ENCODE data around the gene WNK2. TPM values are rescaled to one million over a fixed set of nuclear protein-coding genes. Genes with fewer than 3 reads are reported as not detected.

The WNK2 gene
- total and polyA plus RNA-seq, 2 donors, result 4.8 to 9.3 TPM

DNA sequence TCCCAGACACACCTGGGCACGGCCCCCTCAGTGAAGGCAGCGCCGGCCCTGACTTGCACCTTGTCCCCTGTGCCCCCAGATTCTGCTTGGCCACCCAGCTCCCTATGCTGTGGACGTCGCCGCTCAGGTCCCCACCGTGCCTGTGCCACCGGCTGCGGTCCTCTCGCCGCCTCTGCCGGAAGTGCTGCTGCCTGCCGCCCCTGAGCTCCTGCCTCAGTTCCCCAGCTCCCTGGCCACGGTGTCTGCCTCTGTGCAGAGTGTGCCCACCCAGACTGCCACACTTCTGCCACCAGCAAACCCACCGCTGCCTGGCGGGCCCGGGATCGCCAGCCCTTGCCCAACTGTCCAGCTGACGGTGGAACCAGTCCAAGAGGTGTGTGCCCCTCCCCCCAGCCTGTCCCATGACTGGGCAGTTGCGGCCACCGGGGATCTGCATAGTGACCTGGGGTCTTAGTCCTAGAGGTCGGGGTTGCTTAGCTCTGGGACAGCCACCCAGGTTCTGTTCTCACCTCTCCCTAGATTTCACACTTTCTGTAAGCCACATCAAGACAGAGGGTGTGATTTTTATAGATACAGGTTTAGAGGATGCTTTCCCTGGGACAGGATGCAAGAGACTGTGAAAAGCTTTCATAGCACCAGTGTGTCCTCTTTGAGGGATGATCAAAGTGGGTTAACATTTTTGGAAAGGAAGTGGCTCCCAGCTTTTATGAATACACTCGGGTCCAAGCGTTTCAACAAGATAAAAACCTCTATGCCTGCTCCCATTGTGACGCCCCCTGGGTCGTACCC is 78.0 kb downstream of the WNK2 start:
- no peak for DNase-seq (ENCODE audit: extremely low spot score)
- Histone ChIP-seq H3K4me3 (ENCODE audit: low read depth, low read length) (no peak overlapping the region), H3K4me1 (ENCODE audit: insufficient read depth) (no peaks in the 10 kb centered on the region), H3K36me3 (ENCODE audit: insufficient read depth) (no peaks in the 10 kb centered on the region), H3K27ac (ENCODE audit: low read depth) (no peak overlapping the region)
- WGBS, result 87% methylated on average over 26 of the region's 26 CpGs

DNA sequence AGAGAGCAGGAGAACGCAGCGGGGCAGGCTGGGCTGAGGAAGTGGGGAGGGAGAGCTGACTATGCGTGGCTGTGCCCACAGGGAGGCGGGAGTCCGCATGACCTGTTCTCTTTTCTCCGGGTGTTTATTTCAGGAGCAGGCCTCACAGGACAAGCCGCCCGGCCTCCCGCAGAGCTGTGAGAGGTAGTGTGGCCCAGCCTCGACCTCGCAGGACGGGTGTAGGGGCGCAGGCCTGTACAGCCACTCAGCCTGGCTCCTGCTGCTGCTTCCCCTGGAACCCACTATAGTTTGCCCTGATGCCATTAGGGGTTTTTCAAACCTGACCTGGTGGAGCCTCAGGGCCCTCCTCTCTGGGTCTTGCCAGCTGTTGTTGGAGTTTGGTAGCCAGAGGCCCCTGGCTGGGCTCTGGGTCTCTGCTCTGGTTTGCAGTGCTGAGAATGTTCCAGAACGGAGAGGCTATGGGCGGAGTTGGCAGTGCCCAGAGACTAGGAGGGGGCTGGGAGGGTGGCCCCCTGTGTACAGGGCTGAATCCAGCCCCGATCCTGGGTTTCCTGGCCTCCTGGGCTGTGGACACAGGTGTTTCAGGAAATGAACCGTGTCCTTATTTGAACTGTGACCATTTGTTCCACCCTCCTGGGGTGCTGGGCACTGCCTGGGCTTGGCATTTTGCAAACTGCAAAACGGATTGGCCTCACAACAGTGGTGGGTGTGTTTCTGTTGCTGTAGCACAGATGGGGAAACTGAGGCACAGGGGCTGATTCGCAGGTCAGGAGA is 78.8 kb downstream of the WNK2 start:
- no peak for DNase-seq (ENCODE audit: extremely low spot score)
- Histone ChIP-seq H3K4me1 (ENCODE audit: insufficient read depth) (no peaks in the 10 kb centered on the region), H3K36me3 (ENCODE audit: insufficient read depth) (no peaks in the 10 kb centered on the region), H3K27ac (ENCODE audit: low read depth) (no peak overlapping the region), H3K4me3 (ENCODE audit: low read depth, low read length) (no peak overlapping the region)
- 81% methylated on average over 19 of the region's 19 CpGs for WGBS

DNA sequence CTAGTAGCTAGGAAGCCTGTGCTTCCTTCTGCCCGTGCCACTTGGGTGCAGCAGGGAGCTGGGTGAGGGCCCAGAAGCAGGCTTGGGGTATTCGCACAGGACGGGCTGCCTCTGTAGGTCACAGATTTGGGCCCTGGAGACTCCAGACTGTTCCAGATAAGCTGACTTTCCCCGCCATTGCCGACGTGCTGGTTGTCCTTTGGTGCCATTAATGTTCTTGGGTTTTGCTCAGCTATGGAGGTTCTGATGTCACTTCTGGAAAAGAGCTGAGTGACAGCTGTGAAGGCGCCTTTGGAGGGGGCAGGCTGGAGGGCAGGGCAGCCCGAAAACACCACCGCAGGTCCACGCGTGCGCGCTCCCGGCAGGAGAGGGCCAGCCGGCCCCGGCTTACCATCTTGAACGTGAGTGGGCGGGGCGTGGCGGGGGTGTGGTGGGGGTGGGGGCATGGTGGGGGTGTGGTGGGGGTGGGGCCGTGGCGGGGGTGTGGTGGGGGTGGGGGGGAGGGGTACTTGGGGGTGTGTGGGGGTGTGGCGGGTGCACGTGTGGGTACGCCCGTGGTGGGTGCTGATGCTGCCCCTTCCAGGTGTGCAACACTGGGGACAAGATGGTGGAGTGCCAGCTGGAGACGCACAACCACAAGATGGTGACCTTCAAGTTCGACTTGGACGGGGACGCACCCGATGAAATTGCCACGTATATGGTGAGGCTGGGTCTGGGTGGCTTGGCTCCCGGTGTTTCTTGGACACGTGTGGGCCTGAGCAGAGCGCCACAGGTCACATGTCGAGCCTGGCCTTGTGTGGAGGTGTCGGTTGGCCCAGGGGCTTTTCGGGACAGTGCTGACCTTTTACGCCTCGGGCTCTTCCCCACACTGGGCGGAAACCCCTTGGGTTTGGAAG is 79.6 kb downstream of the WNK2 start:
- no peaks in the 10 kb centered on the region for H3K36me3 ChIP-seq (ENCODE audit: insufficient read depth)
- DNase-seq (ENCODE audit: extremely low spot score), result no peak

DNA sequence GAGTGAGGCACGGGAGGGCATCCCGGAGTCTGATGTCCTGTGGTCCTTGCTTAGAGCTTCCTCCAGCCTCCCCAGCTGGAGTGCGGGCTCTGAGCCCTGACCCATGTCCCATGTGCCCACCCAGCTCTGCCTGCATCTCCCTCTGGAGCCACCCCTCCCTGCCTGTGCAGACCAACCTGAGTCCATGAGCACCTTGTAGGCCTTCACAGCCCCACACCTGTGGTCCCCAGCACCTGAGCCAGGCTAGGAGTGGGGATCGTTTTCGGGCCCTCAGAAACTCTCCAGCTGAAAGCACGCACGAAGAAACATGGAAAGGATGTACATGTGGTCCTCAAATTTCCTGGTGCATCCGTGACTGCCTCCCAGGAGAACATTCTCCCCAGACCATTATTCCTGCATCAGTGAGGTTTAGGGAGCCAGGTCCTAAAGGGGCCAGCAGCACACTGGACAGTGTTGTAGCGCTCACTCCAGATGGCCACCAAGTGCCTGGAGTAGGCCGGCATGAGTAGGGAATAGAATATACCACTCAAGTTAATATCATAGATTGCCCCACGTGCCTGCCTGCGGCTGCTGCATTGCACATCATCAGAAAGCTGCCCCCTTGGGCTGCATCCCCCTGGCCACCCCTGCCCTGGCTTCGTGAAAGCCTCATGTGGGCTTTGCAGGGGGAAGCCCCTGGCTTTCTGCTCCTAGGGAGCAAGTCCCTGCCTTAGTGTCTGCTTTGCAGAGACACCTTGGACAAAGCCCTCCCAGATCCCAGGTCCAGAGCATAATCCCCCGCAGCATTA is 80.6 kb downstream of the WNK2 start:
- no peaks in the 10 kb centered on the region for H3K4me1 ChIP-seq (ENCODE audit: insufficient read depth)
- no peaks in the 10 kb centered on the region for H3K36me3 ChIP-seq (ENCODE audit: insufficient read depth)
- no peak for DNase-seq (ENCODE audit: extremely low spot score)
- no peak overlapping the region for H3K4me3 ChIP-seq (ENCODE audit: low read depth, low read length)
- no peak overlapping the region for H3K27ac ChIP-seq (ENCODE audit: low read depth)
- WGBS, result 91% methylated on average over 14 of the region's 14 CpGs

More for the DNA sequence above, 79.6 kb downstream of the WNK2 start:
- 91% methylated on average over 40 of the region's 41 CpGs for WGBS
- no peak overlapping the region for H3K4me3 ChIP-seq (ENCODE audit: low read depth, low read length)
- H3K27ac ChIP-seq (ENCODE audit: low read depth), result no peak overlapping the region
- no peaks in the 10 kb centered on the region for H3K4me1 ChIP-seq (ENCODE audit: insufficient read depth)

DNA sequence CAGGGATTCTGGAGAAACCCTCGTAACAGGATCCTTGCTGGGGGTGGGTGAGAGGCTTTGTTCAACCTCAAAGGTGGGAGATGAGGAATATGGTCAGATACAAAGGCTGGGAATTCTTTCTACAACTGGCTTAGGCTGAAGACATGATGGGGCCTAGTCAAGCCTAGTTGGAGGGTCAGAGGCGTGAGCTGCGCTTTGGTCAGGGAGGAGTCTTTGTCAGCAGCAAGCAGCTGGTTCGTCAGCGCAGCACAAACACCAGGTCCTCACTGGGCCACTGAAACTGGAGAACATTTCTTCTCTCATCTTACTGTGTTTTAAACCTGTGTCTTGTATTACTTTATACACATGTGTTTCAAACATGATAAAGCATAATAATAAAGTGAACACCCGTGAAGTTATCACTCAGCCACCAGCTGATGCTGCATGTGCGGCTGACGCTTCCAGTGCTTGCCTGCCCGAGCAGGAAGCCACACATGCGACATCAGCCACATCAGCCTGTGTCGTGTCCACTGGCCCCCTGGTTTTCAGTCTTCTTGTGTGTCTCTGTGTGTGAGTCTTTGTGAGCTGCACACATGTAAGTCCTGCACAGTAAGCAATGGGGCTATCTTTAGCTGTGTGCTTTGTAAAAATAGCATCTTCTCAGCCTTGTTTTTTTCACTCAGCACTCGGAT is 81.5 kb downstream of the WNK2 start:
- WGBS, result 85% methylated on average over 12 of the region's 12 CpGs
- no peaks in the 10 kb centered on the region for H3K4me1 ChIP-seq (ENCODE audit: insufficient read depth)
- no peaks in the 10 kb centered on the region for H3K36me3 ChIP-seq (ENCODE audit: insufficient read depth)
- no peak overlapping the region for H3K4me3 ChIP-seq (ENCODE audit: low read depth, low read length)
- H3K27ac ChIP-seq (ENCODE audit: low read depth), result no peak overlapping the region
- DNase-seq (ENCODE audit: extremely low spot score), result no peak

DNA sequence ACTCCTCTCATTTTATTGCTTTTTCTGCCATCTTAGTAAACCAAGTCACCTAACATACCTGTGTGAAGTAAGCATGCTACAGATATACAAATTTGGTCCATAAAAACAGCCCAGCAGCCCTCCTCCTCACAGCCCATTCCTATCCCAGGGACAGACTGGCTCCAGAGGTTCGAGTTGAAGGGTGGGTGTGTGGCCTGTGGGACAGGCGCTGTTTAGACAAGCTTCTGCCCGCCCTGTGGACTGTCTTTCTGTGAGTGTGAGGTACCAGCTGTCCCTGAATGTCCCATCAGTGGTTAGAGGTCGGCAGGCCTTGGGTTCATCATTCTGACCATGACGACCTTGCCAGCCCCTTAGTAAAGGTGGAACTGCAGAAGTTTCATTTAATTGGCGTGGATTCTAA is 82.0 kb downstream of the WNK2 start:
- no peak for DNase-seq (ENCODE audit: extremely low spot score)
- Histone ChIP-seq H3K27ac (ENCODE audit: low read depth) (no peak overlapping the region), H3K36me3 (ENCODE audit: insufficient read depth) (no peaks in the 10 kb centered on the region), H3K4me1 (ENCODE audit: insufficient read depth) (no peaks in the 10 kb centered on the region), H3K4me3 (ENCODE audit: low read depth, low read length) (no peak overlapping the region)
- WGBS, result 85% methylated on average over 6 of the region's 6 CpGs

DNA sequence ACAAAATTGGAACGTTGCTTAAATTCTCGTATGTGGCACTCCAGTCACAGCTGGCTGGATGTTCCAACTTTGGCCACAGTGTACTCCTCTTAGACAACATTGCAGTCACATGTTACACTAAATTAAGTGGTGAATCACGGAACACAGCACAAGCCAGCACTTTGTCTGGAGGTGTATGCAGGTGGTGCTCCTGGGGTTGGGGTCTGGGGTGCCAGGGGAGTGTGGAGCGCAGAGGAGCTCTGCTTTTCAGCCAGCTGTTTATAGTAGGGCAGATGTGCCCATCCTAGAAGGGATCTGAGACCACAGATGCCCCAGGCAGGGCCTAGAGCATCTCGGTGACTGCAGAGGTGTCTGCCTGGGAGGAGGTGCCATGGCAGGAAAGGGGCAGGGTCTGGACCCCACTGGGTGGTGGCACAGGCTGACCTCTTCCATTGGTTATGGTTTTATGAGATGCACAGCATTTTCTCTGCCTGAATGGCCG is 82.6 kb downstream of the WNK2 start:
- DNase-seq (ENCODE audit: extremely low spot score), result no peak
- WGBS, result 88% methylated on average over 6 of the region's 6 CpGs
- H3K4me3 ChIP-seq (ENCODE audit: low read depth, low read length), result no peak overlapping the region
- H3K27ac ChIP-seq (ENCODE audit: low read depth), result no peak overlapping the region
- no peaks in the 10 kb centered on the region for H3K36me3 ChIP-seq (ENCODE audit: insufficient read depth)
- H3K4me1 ChIP-seq (ENCODE audit: insufficient read depth), result no peaks in the 10 kb centered on the region

DNA sequence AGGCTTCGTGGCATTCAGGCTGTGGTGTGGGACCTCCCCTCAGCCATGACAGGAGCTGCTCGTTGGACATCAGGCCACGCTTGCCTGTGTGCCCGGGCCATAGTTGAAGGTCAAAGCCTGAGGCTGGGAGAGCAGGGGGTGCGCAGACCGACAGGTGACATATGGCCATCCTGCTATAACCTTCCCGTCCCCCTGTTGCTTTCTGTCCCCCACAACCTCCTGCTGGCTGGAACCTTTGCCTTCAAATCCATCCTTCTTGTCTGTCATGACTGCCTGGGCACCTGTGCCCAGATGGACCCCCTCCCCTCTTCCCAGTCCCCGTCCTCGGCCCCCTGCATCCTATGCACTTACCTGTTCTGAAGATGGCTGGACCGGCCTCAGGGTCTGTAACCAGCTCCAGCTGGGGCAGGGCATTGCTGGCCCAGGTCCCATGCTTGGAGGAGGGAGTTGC is 83.2 kb downstream of the WNK2 start:
- Histone ChIP-seq H3K4me1 (ENCODE audit: insufficient read depth) (no peaks in the 10 kb centered on the region), H3K36me3 (ENCODE audit: insufficient read depth) (no peaks in the 10 kb centered on the region), H3K27ac (ENCODE audit: low read depth) (no peak overlapping the region), H3K4me3 (ENCODE audit: low read depth, low read length) (no peak overlapping the region)
- DNase-seq (ENCODE audit: extremely low spot score), result no peak
- WGBS, result 90% methylated on average over 10 of the region's 10 CpGs

DNA sequence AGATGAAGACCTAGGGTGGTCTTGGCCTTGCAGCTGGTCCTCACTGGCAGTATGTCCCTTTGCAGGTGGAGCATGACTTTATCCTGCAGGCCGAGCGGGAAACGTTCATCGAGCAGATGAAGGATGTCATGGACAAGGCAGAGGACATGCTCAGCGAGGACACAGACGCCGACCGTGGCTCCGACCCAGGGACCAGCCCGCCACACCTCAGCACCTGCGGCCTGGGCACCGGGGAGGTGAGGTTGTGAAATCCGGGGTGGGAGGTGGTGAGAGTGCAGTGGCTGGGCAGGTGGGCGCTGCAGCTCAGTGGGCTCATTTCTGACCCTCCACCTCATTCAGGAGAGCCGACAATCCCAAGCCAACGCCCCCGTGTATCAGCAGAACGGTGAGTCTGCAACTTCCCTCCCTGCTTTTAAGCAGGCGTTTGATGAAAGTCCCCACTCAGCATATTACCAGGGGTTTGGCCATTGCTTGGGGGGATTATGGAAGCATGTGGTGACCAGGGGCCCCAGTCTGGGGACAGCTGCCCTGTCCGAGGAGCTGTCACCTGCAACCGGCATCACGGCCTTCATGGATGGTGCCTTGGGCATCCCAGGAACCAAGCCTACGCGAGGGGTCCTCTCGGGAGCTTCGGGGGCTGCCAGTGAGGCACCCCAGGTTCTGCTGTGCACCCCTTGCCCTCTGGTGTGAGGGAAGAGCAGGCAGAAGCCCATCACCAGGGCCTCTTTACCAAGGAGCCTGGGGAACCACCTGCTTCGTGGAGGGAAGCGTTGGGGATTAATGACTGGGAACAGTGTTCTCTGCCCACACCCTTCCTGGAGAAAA is 84.0 kb downstream of the WNK2 start:
- DNase-seq (ENCODE audit: extremely low spot score), result no peak
- H3K4me1 ChIP-seq (ENCODE audit: insufficient read depth), result no peaks in the 10 kb centered on the region
- no peak overlapping the region for H3K4me3 ChIP-seq (ENCODE audit: low read depth, low read length)
- no peaks in the 10 kb centered on the region for H3K36me3 ChIP-seq (ENCODE audit: insufficient read depth)
- WGBS, result 92% methylated on average over 28 of the region's 28 CpGs
- H3K27ac ChIP-seq (ENCODE audit: low read depth), result no peak overlapping the region

DNA sequence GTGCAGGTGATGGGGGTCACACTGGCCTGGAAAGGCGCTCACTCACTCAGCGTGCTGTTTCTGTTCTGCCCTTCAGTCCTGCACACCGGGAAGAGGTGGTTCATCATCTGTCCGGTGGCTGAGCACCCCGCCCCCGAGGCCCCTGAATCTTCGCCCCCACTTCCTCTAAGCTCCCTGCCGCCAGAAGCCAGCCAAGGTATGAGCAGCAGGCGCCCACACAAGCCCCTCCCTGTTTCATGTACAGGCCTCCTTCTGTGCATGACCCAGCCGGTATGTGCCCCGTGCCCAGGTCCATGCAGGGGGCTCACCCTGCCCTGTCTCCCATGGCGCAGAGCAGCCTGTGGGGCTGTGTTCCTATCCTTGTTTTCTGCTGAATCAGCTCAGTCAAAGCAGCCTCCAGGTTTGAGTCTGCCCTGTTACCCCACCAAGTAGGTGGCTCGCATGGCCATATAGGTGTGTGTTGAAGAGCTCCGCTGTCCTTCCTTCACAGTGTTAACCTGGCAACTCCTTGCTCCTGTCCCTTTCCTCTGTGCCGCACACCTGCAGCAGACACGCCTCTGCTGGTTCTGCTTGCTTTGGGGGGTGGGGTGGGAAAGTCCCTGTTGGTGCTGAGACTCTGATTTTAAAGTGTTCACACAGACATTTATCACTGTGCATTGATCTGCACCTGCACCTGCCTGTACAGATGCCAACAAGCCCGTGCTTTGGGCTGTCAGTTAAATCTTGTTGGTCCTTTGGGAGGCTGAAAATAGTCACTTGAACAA is 84.8 kb downstream of the WNK2 start:
- WGBS, result 77% methylated on average over 17 of the region's 17 CpGs
- H3K4me3 ChIP-seq (ENCODE audit: low read depth, low read length), result no peak overlapping the region
- no peak for DNase-seq (ENCODE audit: extremely low spot score)
- H3K27ac ChIP-seq (ENCODE audit: low read depth), result no peak overlapping the region
- H3K36me3 ChIP-seq (ENCODE audit: insufficient read depth), result no peaks in the 10 kb centered on the region
- H3K4me1 ChIP-seq (ENCODE audit: insufficient read depth), result no peaks in the 10 kb centered on the region

DNA sequence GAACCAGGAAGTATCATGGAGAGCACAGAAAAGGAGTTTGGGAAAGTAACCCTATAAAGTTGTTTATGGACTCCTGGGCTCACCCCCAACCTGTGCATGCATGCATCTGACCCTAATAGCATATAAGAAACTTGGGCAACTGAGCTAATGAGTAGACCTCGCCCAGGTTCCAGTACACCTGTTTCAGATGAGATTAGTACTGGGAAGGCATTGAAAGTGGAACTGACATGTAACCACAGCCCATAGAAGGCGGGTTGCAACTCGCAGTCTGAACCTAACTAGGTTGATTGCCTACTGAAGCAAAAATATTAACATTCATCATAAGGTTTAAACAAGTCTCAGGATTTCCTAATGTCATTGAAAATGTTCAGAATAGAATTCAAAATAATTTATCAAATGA is 87.0 kb downstream of the WNK2 start:
- Histone ChIP-seq H3K36me3 (ENCODE audit: insufficient read depth) (no peaks in the 10 kb centered on the region), H3K27ac (ENCODE audit: low read depth) (no peak overlapping the region), H3K4me1 (ENCODE audit: insufficient read depth) (no peaks in the 10 kb centered on the region), H3K4me3 (ENCODE audit: low read depth, low read length) (no peak overlapping the region)
- WGBS, result 87% methylated on average over 3 of the region's 3 CpGs
- no peak for DNase-seq (ENCODE audit: extremely low spot score)
